Measurements from ENCODE around the gene CBR1. TPM values are rescaled to one million over a fixed set of nuclear protein-coding genes. Genes with fewer than 3 reads are reported as not detected.

The CBR1 gene
- total RNA-seq, 4 donors from 2014 or later: 55.6 to 114 (median 79.5) TPM

DNA sequence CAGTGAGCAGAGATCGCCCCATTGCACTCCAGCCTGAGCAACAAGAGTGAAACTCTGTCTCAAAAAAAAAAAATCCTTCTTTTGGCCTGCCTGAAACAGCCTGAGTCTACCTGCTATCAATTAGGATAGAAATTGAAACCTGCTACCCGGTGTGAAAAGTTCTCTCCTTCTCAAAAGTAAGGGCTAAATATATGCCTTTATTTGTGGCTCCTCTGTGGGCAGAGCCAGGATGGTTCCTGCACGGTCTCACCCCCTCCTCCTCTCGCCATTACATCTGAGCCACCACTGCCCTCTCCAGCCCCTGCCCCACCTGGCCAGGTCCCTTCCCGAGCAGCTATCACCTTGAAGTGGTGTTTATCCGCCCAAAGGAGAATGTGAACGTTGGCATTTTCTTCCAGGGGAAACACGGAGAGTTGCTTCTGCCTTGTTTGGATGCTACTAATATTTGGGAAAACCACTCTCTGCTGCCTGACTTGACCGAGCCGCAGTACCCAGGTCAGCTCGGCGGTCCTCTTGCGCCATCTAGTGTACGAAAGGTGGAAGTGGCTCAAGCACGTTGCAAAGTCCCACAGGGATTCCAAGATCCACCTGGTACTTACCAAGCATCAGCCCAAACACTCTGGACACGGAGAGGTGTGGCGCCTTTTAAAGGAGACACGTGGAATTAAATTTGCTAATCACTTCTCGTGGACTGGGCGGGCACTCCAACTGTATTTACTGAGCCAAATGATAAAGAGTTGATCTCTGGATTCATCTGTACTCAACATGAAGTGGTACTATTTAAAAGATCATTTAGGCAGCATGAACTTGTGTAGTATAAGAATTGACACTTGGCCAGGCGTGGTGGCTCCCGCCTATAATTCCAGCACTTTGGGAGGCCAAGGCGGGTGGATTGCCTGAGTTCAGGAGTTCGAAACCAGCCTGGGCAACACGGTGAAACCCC lies 41.4 kb upstream of the CBR1 start:
- TF ChIP-seq, protein P1, sequence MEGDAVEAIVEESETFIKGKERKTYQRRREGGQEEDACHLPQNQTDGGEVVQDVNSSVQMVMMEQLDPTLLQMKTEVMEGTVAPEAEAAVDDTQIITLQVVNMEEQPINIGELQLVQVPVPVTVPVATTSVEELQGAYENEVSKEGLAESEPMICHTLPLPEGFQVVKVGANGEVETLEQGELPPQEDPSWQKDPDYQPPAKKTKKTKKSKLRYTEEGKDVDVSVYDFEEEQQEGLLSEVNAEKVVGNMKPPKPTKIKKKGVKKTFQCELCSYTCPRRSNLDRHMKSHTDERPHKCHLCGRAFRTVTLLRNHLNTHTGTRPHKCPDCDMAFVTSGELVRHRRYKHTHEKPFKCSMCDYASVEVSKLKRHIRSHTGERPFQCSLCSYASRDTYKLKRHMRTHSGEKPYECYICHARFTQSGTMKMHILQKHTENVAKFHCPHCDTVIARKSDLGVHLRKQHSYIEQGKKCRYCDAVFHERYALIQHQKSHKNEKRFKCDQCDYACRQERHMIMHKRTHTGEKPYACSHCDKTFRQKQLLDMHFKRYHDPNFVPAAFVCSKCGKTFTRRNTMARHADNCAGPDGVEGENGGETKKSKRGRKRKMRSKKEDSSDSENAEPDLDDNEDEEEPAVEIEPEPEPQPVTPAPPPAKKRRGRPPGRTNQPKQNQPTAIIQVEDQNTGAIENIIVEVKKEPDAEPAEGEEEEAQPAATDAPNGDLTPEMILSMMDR (IDR thresholded peaks at IDR 0.05; ENCODE audit: low read depth): no peak

DNA sequence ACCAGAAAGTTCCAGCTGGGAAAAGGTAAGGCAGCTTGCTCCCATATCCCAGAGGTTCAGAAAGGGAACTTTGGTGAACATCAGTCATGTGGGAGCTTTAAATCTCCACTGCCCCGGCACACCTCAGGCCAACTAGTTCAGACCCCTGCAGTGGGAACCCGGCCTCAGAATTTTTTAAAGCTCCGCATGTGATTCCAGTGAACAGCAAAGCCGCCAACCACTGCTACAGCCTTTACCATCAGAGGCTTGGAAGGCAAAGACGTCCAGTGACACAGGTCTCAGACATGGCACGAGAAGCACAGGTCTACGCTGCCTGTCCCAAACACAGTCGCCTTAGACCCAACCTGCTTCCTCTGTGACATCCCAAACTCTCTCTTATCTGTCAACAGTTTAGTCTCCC lies 40.5 kb upstream of the CBR1 start:
- TF ChIP-seq, protein P1 (IDR thresholded peaks at IDR 0.05; ENCODE audit: low read depth): no peak

DNA sequence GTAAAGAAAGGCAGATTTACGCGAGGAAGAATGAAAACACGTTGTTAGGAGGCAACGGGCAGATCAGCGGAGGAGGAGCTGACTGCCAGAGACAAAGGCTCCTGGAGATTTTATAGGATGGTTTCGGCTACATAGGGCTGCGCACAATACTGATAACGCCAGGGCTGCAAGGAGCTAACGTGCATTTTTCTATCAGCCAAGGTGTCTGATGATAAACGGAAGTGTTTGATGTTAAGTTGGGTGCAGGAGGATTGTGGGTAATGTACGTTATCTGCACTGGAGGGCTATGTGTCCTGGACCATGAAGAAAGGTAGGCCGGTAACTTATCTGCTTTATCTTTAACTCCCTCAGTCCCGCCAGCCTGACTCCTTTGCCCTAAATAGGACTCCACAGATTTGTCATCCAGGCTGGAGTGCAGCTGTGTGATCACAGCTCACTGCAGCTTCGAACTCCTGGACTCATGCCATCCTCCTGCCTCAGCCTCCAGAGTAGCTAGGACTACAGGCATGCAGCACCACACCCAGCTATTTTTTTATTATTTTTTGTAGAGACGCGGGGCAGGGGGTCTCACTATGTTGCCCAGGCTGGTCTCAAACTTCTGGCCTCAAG lies 39.1 kb upstream of the CBR1 start:
- TF ChIP-seq, protein P1 (IDR thresholded peaks at IDR 0.05; ENCODE audit: low read depth): no peak

DNA sequence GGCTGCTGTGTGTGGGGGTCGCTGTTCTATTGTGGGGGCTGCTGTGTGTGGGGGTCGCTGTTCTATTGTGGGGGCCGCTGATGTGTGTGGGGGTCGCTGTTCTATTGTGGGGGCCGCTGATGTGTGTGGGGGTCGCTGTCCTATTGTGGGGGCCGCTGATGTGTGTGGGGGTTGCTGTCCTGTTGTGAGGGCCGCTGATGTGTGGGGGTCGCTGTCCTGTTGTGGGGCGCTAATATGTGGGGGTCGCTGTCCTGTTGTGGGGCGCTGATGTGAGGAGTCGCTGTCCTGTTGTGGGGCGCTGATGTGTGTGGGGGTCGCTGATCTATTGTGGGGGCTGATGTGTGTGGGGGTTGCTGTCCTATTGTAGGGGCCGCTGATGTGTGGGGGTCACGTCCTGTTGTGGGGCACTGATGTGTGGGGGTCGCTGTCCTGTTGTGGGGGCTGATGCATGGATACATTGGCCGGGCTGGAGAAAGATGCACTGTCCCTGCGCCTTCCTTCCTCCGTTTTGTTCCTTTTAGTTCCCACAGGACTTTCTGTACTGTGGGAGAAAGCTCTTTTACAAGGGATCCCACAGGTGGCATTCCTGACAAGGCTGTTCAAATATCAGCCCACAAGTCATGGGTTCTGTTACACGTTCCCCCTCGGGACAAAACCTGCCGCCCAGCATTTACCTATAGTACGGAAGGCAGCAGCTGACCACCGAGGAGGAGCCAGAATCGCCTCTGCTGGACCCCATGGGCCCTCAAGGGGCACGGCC lies 37.0 kb upstream of the CBR1 start:
- TF ChIP-seq, protein P1 (IDR thresholded peaks at IDR 0.05; ENCODE audit: low read depth): no peak

DNA sequence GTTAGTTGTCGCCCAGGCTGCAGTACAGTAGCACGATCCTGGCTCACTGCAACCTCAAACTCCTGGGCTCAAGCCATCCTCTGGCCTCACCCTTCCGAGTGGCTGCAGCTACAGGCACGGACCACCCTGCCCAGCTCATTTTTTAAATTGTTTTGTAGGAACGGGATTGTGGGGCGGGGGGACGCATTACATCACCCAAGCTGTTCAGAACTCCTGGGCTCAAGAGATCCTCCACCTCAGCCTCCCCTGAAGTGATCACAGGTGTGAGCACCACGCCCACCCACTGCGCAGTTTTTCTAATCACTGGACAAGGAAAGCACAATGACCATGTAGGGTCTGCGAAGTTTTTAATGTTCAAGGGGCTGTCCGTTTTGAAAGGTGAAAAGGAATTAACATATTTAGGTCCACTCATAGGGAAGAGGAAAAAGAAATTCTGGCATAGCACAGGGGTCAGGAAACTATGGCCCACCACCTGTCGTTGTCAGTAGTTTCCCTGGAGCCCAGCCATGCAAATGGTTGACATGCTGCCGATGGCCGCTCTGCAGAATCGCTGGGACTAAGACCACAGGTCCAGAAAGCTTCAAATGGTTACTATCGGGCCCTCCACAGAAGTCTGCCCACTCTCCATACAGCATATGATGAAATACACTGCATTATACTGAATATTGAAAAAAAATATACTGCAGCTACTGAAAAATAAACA lies 35.5 kb upstream of the CBR1 start:
- TF ChIP-seq, protein P1 (IDR thresholded peaks at IDR 0.05; ENCODE audit: low read depth): no peak

DNA sequence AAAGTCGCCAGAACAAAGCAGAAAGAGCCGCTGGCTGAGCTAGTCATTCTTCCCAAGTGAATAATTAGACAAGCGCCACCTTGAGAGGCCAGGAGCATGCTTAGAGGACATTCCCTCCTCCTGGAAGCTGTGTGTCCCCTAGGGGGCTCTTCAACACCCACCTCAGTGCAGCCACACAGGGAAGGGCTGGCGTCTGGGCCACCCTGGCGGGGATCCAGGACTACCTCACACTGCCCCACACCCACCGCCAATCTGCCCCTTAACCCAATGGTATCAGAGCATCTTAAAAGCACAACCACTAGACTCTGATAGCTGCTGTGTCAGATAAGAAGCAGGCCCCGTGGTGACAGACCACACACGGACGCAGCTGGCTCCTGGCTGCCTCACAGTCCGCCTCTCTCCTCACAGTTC lies 34.4 kb upstream of the CBR1 start:
- TF ChIP-seq, protein P1 (IDR thresholded peaks at IDR 0.05; ENCODE audit: low read depth): no peak
